GM13976 (cell line): ENCODE results near the gene TMEM51.

Source experiments
- DNase-seq: peaks from one replicate; pipeline ENCODE4 v3.0.0; 2012; ENCODE audit warnings: low spot score
- CTCF ChIP-seq: IDR thresholded peaks from 2 replicates; pipeline ENCODE4 v1.5.1; 2012; ENCODE audit warnings: borderline replicate concordance, mild to moderate bottlenecking; ENCODE audit not compliant: insufficient read depth; ENCODE audit errors: extremely low read depth, missing control alignments, control extremely low read depth
- in situ Hi-C: fragments of 300-500 bp; cut with MboI; formaldehyde crosslinking; loops from one replicate; pipeline ENCODE4 v1.12.0; 2022; ENCODE audit warnings: low sequenced_read_pairs, mixed read lengths, inconsistent platforms; ENCODE audit not compliant: unreplicated experiment

The TMEM51 gene

GRCh38 chr1:15156807-15157380, 3.3 kb downstream of the TMEM51 start:
- in situ Hi-C loops, result no loop called here
- no peak for DNase-seq
- TF ChIP-seq CTCF, result no peak

- no peak for DNase-seq
- in situ Hi-C loops, result no loop called here
- TF ChIP-seq CTCF, result no peak
Observed at GRCh38 chr1:15157524-15158399, 4.2 kb downstream of the TMEM51 start.

GRCh38 chr1:15158506-15159165, 5.1 kb downstream of the TMEM51 start:
- no peak for DNase-seq
- in situ Hi-C loops, result no loop called here
- no peak for TF ChIP-seq CTCF

- no peak for TF ChIP-seq CTCF
- no peak for DNase-seq
- in situ Hi-C loops, result no loop called here
Observed at GRCh38 chr1:15159166-15159555, 5.6 kb downstream of the TMEM51 start.

GRCh38 chr1:15160626-15161025, 7.1 kb downstream of the TMEM51 start:
- in situ Hi-C loops, result no loop called here
- TF ChIP-seq CTCF, result no peak
- DNase-seq, result no peak

- DNase-seq, result no peak
- in situ Hi-C loops, result no loop called here
- TF ChIP-seq CTCF, result no peak
Observed at GRCh38 chr1:15167386-15167785, 13.8 kb downstream of the TMEM51 start.
